Lower leg skin (tissue), 4 donors: Measurements from ENCODE around the gene RBM47. TPM values are rescaled to one million over a fixed set of nuclear protein-coding genes. Genes with fewer than 3 reads are reported as not detected.

Experiments used
- DNase-seq, 2 donors: peaks; one replicate each; pipeline ENCODE4 v3.0.0-alpha.2; 2019; ENCODE audit warnings: low spot score in 2 of 2
- H3K4me3 ChIP-seq: fragments of 200-600 bp; sonication (generic); 2 replicates; pipeline ENCODE4 v1.5.1; 2017; ENCODE audit warnings: mild to moderate bottlenecking, low read depth; ENCODE audit not compliant: poor library complexity, severe bottlenecking
- CTCF ChIP-seq, 3 donors: fragments of 450-650 bp; IDR thresholded peaks; one replicate each; pipeline ENCODE4 v1.5.1; 2016; ENCODE audit warnings: antibody characterized with exemption in 3 of 3, mild to moderate bottlenecking in 3 of 3, moderate library complexity in 2 of 3
- POLR2A ChIP-seq, 2 donors: fragments of 450-650 bp; IDR thresholded peaks; one replicate each; pipeline ENCODE4 v1.6.1; 2016 to 2017; ENCODE audit warnings: antibody characterized with exemption in 2 of 2, mild to moderate bottlenecking in 1 of 2, moderate library complexity in 1 of 2
- WGBS, 2 donors: methylation state at CpG; one replicate each; pipeline ENCODE4 v1.1.5; 2018; 5-methylcytosine and 5-hydroxymethylcytosine counted together
- intact Hi-C: fragments of 100-400 bp; cut with DNase I; formaldehyde crosslinking; loops from one replicate; pipeline ENCODE4 v1.15.0; 2023; ENCODE audit warnings: low total_unique reads
- total RNA-seq, 4 donors: library from RNA; depleted of rRNA; stranded (reverse); fragments of >200 nt; gene quantifications; one replicate each; pipeline ENCODE4 v1.1.0, GENCODE V29; 2016

Gene RBM47
- total RNA-seq, 4 donors from 2014 or later, result 38.4 to 73.8 (median 46.9) TPM

GRCh38 chr4:40594261-40595178 is 35.1 kb downstream of the RBM47 start:
- TF ChIP-seq POLR2A (IDR thresholded peaks at IDR 0.05), result no peak
- no peak for TF ChIP-seq CTCF (IDR thresholded peaks at IDR 0.05)
- intact Hi-C loops, result no loop called here
- no peak for DNase-seq
- H3K4me3 ChIP-seq, result no peak overlapping the region
- 68 to 74% methylated on average over 14 of the region's 14 CpGs for WGBS, 2 donors

GRCh38 chr4:40592034-40592433 is 37.6 kb downstream of the RBM47 start:
- DNase-seq, result no peak
- WGBS, 2 donors, result 83 to 85% methylated on average over 3 of the region's 3 CpGs
- TF ChIP-seq CTCF (IDR thresholded peaks at IDR 0.05), result no peak

GRCh38 chr4:40587826-40588225 is 41.8 kb downstream of the RBM47 start:
- TF ChIP-seq CTCF (IDR thresholded peaks at IDR 0.05) (no peak), POLR2A (IDR thresholded peaks at IDR 0.05) (no peak)
- peak in 1 of 2 donors; percentile 75 for DNase-seq
- WGBS, 2 donors, result 41 to 59% methylated on average over 3 of the region's 3 CpGs
- H3K4me3 ChIP-seq, result no peak overlapping the region
- intact Hi-C loops, result no loop called here

More at GRCh38 chr4:40592034-40592433, 37.6 kb downstream of the RBM47 start:
- H3K4me3 ChIP-seq, result no peak overlapping the region
- intact Hi-C loops, result no loop called here

- no peak for DNase-seq
- no peak for TF ChIP-seq CTCF (IDR thresholded peaks at IDR 0.05)
- no peak for TF ChIP-seq POLR2A (IDR thresholded peaks at IDR 0.05)
- H3K4me3 ChIP-seq, result no peak overlapping the region
- intact Hi-C loops, result no loop called here
- WGBS, 2 donors, result 88 to 95% methylated on average over 2 of the region's 2 CpGs
Observed at GRCh38 chr4:40587351-40587750, 42.3 kb downstream of the RBM47 start.

GRCh38 chr4:40586729-40587128 is 42.9 kb downstream of the RBM47 start:
- WGBS, 2 donors, result 59% methylated on average over 8 of the region's 8 CpGs
- DNase-seq, result no peak
- H3K4me3 ChIP-seq, result no peak overlapping the region
- TF ChIP-seq POLR2A (IDR thresholded peaks at IDR 0.05) (no peak), CTCF (IDR thresholded peaks at IDR 0.05) (no peak)
- intact Hi-C loops, result no loop called here
